SK-N-SH treated with all-trans-retinoic acid at 6 μM for 48 hours (cell line): Measurements from ENCODE around the gene GET4.

Experiments
- ATAC-seq: fragments of 200-7000 bp; cut with Tn5 transposase; 3 replicates; pipeline ENCODE4 v1.9.1; 2020; ENCODE audit warnings: mild to moderate bottlenecking, moderate library complexity
- ARNTL ChIP-seq: fragments of 450-650 bp; formaldehyde crosslinking; IDR thresholded peaks from 2 replicates; pipeline ENCODE4 v1.5.0; 2020; ENCODE audit warnings: low read depth, mild to moderate bottlenecking, moderate library complexity, borderline replicate concordance
- BACH2 ChIP-seq: fragments of 250-450 bp; sonication (Bioruptor Pico); IDR thresholded peaks from 2 replicates; pipeline ENCODE4 v1.9.0; 2021; ENCODE audit warnings: mild to moderate bottlenecking, borderline replicate concordance
- CSDC2 ChIP-seq: fragments of 250-450 bp; sonication (Bioruptor Pico); IDR thresholded peaks from 2 replicates; pipeline ENCODE4 v1.5.0; 2020; ENCODE audit warnings: mild to moderate bottlenecking, moderate library complexity
- ESRRG ChIP-seq: fragments of 250-450 bp; sonication (Bioruptor Pico); IDR thresholded peaks from 2 replicates; pipeline ENCODE4 v1.6.1; 2021; ENCODE audit warnings: mild to moderate bottlenecking
- GLIS3 ChIP-seq: fragments of 250-450 bp; sonication (Bioruptor Pico); IDR thresholded peaks from 2 replicates; pipeline ENCODE4 v1.5.0; 2020; ENCODE audit warnings: mild to moderate bottlenecking, moderate library complexity
- ISL1 ChIP-seq: fragments of 250-450 bp; sonication (Bioruptor Pico); IDR thresholded peaks from 2 replicates; pipeline ENCODE4 v2.1.2; 2022; ENCODE audit warnings: mild to moderate bottlenecking, moderate library complexity
- OSR1 ChIP-seq: fragments of 250-450 bp; sonication (Bioruptor Pico); IDR thresholded peaks from 2 replicates; pipeline ENCODE4 v1.8.0; 2022; ENCODE audit warnings: moderate library complexity, mild to moderate bottlenecking, inconsistent platforms
- POU6F1 ChIP-seq: fragments of 250-450 bp; sonication (Bioruptor Pico); IDR thresholded peaks from 2 replicates; pipeline ENCODE4 v1.8.0; 2021; ENCODE audit warnings: low read depth, mild to moderate bottlenecking, moderate library complexity, borderline replicate concordance
- PPARA ChIP-seq: fragments of 250-450 bp; sonication (Bioruptor Pico); IDR thresholded peaks from 2 replicates; pipeline ENCODE4 v1.5.0; 2020; ENCODE audit warnings: mild to moderate bottlenecking, borderline replicate concordance
- RARB ChIP-seq: fragments of 250-450 bp; sonication (Bioruptor Pico); IDR thresholded peaks from 2 replicates; pipeline ENCODE4 v1.8.0; 2021; ENCODE audit warnings: mild to moderate bottlenecking, moderate library complexity
- SNAI2 ChIP-seq: fragments of 250-450 bp; sonication (Bioruptor Pico); IDR thresholded peaks from 2 replicates; pipeline ENCODE4 v1.5.0; 2020; ENCODE audit warnings: mild to moderate bottlenecking, moderate library complexity
- TCF4 ChIP-seq: fragments of 250-450 bp; sonication (Bioruptor Pico); IDR thresholded peaks from 2 replicates; pipeline ENCODE4 v1.8.0; 2021; ENCODE audit warnings: mild to moderate bottlenecking, moderate library complexity, borderline replicate concordance
- TOX ChIP-seq: fragments of 250-450 bp; sonication (Bioruptor Pico); IDR thresholded peaks from 2 replicates; pipeline ENCODE4 v1.8.0; 2021; ENCODE audit warnings: mild to moderate bottlenecking, moderate library complexity, borderline replicate concordance
- ZC3H10 ChIP-seq: fragments of 250-450 bp; sonication (Bioruptor Pico); IDR thresholded peaks from 2 replicates; pipeline ENCODE4 v1.5.1; 2021; ENCODE audit warnings: mild to moderate bottlenecking, moderate library complexity
- ZFP3 ChIP-seq: fragments of 250-450 bp; sonication (Bioruptor Pico); IDR thresholded peaks from 2 replicates; pipeline ENCODE4 v1.5.0; 2020; ENCODE audit warnings: mild to moderate bottlenecking, moderate library complexity
- ZFP30 ChIP-seq: fragments of 450-650 bp; formaldehyde crosslinking; IDR thresholded peaks from 2 replicates; pipeline ENCODE4 v1.5.0; 2022; ENCODE audit warnings: mild to moderate bottlenecking, moderate library complexity
- ZNF565 ChIP-seq: fragments of 450-650 bp; formaldehyde crosslinking; conservative IDR thresholded peaks from 2 replicates; pipeline ENCODE4 v1.5.0; 2020; ENCODE audit warnings: low read depth, mild to moderate bottlenecking, moderate library complexity
- ZNF70 ChIP-seq: fragments of 450-650 bp; formaldehyde crosslinking; IDR thresholded peaks from 2 replicates; pipeline ENCODE4 v1.5.0; 2020; ENCODE audit warnings: mild to moderate bottlenecking, moderate library complexity
- ZNF8 ChIP-seq: fragments of 450-650 bp; formaldehyde crosslinking; IDR thresholded peaks from 2 replicates; pipeline ENCODE4 v1.5.0; 2020; ENCODE audit warnings: mild to moderate bottlenecking, moderate library complexity
- TF ChIP-seq, protein P1 (sequence below): fragments of 250-450 bp; sonication (Bioruptor Pico); IDR thresholded peaks from 2 replicates; pipeline ENCODE4 v1.5.0; 2020; ENCODE audit warnings: mild to moderate bottlenecking, moderate library complexity
- TF ChIP-seq, protein P2 (sequence below): fragments of 250-450 bp; sonication (Bioruptor Pico); IDR thresholded peaks from 2 replicates; pipeline ENCODE4 v1.8.0; 2020; ENCODE audit warnings: mild to moderate bottlenecking, moderate library complexity, borderline replicate concordance
- TF ChIP-seq, protein P3 (sequence below): fragments of 250-450 bp; sonication (Bioruptor Pico); IDR thresholded peaks from 2 replicates; pipeline ENCODE4 v1.5.1; 2020; ENCODE audit warnings: low read depth, mild to moderate bottlenecking, moderate library complexity

The GET4 gene

GRCh38 chr7:918441-919113 lies 42.2 kb downstream of the GET4 start:
- TF ChIP-seq TOX (CRISPR knock-in tag) (no peak), OSR1 (no peak), BACH2 (no peak), ZFP30 (CRISPR knock-in tag) (no peak), ZNF565 (CRISPR knock-in tag) (no peak), ARNTL (CRISPR knock-in tag) (no peak)
- ATAC-seq: no peak

DNA sequence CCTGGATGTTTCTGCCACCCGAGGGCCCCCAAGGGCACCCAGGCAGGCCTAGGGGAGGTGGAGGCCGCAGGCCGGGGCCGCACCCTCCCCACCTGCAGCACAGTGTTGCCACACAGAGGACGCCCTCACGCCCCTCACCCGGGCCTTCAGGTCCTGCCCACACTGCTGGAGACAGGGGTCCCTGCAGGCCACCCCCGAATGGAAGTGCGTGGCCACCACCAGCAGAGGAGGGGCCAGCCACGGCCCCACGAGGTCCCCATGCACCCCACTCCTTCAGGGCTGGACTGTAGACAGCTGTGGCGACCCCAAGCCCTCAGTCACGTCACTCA lies 42.7 kb downstream of the GET4 start:
- no peak for ATAC-seq

GRCh38 chr7:919924-920341 lies 43.6 kb downstream of the GET4 start:
- ATAC-seq: no peak
- TF ChIP-seq ZC3H10 (no peak), ISL1 (CRISPR knock-in tag) (no peak), ZFP30 (CRISPR knock-in tag) (no peak), ESRRG (no peak), TOX (CRISPR knock-in tag) (no peak), GLIS3 (no peak), POU6F1 (CRISPR knock-in tag) (no peak), SNAI2 (CRISPR knock-in tag) (no peak), BACH2 (no peak), ZFP3 (no peak), PPARA (CRISPR knock-in tag) (no peak), RARB (CRISPR knock-in tag) (no peak), ZNF8 (CRISPR knock-in tag) (no peak)
- TF ChIP-seq, protein P1, sequence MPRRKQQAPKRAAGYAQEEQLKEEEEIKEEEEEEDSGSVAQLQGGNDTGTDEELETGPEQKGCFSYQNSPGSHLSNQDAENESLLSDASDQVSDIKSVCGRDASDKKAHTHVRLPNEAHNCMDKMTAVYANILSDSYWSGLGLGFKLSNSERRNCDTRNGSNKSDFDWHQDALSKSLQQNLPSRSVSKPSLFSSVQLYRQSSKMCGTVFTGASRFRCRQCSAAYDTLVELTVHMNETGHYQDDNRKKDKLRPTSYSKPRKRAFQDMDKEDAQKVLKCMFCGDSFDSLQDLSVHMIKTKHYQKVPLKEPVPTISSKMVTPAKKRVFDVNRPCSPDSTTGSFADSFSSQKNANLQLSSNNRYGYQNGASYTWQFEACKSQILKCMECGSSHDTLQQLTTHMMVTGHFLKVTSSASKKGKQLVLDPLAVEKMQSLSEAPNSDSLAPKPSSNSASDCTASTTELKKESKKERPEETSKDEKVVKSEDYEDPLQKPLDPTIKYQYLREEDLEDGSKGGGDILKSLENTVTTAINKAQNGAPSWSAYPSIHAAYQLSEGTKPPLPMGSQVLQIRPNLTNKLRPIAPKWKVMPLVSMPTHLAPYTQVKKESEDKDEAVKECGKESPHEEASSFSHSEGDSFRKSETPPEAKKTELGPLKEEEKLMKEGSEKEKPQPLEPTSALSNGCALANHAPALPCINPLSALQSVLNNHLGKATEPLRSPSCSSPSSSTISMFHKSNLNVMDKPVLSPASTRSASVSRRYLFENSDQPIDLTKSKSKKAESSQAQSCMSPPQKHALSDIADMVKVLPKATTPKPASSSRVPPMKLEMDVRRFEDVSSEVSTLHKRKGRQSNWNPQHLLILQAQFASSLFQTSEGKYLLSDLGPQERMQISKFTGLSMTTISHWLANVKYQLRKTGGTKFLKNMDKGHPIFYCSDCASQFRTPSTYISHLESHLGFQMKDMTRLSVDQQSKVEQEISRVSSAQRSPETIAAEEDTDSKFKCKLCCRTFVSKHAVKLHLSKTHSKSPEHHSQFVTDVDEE: no peak
- TF ChIP-seq, protein P2, sequence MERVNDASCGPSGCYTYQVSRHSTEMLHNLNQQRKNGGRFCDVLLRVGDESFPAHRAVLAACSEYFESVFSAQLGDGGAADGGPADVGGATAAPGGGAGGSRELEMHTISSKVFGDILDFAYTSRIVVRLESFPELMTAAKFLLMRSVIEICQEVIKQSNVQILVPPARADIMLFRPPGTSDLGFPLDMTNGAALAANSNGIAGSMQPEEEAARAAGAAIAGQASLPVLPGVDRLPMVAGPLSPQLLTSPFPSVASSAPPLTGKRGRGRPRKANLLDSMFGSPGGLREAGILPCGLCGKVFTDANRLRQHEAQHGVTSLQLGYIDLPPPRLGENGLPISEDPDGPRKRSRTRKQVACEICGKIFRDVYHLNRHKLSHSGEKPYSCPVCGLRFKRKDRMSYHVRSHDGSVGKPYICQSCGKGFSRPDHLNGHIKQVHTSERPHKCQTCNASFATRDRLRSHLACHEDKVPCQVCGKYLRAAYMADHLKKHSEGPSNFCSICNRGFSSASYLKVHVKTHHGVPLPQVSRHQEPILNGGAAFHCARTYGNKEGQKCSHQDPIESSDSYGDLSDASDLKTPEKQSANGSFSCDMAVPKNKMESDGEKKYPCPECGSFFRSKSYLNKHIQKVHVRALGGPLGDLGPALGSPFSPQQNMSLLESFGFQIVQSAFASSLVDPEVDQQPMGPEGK (CRISPR knock-in tag): no peak

More for the DNA sequence above, 42.7 kb downstream of the GET4 start:
- TF ChIP-seq, protein P2 (CRISPR knock-in tag): no peak
- TF ChIP-seq TCF4 (no peak), GLIS3 (no peak), ZFP3 (no peak), ZC3H10 (no peak), POU6F1 (CRISPR knock-in tag) (no peak), ZNF565 (CRISPR knock-in tag) (no peak), CSDC2 (CRISPR knock-in tag) (no peak), RARB (CRISPR knock-in tag) (no peak), TOX (CRISPR knock-in tag) (no peak), ISL1 (CRISPR knock-in tag) (no peak), ZNF70 (CRISPR knock-in tag) (no peak), BACH2 (no peak), ARNTL (CRISPR knock-in tag) (no peak)
- TF ChIP-seq, protein P3, sequence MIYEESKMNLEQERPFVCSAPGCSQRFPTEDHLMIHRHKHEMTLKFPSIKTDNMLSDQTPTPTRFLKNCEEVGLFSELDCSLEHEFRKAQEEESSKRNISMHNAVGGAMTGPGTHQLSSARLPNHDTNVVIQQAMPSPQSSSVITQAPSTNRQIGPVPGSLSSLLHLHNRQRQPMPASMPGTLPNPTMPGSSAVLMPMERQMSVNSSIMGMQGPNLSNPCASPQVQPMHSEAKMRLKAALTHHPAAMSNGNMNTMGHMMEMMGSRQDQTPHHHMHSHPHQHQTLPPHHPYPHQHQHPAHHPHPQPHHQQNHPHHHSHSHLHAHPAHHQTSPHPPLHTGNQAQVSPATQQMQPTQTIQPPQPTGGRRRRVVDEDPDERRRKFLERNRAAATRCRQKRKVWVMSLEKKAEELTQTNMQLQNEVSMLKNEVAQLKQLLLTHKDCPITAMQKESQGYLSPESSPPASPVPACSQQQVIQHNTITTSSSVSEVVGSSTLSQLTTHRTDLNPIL: no peak
